ENCODE data around the gene DPEP2.
A peak's percentile ranks its signal among the peaks of the same experiment; 100 is the strongest.
"Not testable (repeated sequence)": the region's sequence is repeated elsewhere in the genome, so short reads cannot be mapped to it uniquely, and the experiment has no call there.

The DPEP2 gene

DNA sequence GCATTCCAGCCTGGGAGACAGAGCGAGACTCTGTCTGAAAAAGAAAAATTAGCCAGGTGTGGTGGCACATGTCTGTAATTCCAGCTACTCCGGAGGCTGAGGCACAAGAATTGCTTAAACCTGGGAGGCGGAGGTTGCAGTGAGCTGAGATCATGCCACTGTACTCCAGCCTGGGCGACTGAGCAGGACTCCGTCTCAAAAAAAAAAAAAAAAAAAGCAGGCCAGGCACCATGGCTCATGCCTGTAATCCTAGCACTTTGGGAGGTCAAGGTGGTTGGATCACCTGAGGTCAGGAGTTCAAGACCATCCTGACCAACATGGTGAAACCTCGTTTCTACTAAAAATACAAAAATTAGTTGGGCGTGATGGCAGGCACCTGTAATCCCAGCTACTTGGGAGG is 27.0 kb downstream of the DPEP2 start:
- H3K27ac Mint-ChIP-seq; H3K36me3 Mint-ChIP-seq (ENCODE audit: low read depth); H3K27me3 Mint-ChIP-seq; H3K4me3 Mint-ChIP-seq; H3K9me3 Mint-ChIP-seq: not testable (repeated sequence)
- peaks cover 16% of the 10 kb centered on the region for H3K4me1 Mint-ChIP-seq (ENCODE audit: low read depth)

DNA sequence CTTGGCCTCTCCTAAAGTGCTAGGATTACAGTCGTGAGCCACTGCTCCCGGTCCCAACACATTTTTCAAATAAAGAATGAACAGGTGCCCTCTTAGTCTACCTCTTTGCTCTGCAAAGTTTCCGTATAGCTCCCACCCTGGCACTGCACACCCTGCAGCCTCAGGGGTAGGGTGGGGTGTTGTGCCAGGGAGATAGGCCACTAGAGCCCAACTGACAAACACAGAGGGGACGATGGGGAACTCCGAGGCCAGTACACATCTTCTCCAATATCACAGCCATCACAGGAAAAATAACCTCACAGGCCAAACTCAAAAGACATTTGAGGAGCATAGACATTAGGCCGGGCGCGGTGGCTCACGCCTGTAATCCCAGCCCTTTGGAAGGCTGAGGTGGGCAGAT is 28.2 kb downstream of the DPEP2 start:
- Mint-ChIP-seq H3K27me3 (no peaks in the 10 kb centered on the region), H3K36me3 (ENCODE audit: low read depth) (no peaks in the 10 kb centered on the region), H3K4me1 (ENCODE audit: low read depth) (peaks cover 25% of the 10 kb centered on the region), H3K27ac (no peak overlapping the region), H3K4me3 (no peak overlapping the region), H3K9me3 (no peaks in the 10 kb centered on the region)

DNA sequence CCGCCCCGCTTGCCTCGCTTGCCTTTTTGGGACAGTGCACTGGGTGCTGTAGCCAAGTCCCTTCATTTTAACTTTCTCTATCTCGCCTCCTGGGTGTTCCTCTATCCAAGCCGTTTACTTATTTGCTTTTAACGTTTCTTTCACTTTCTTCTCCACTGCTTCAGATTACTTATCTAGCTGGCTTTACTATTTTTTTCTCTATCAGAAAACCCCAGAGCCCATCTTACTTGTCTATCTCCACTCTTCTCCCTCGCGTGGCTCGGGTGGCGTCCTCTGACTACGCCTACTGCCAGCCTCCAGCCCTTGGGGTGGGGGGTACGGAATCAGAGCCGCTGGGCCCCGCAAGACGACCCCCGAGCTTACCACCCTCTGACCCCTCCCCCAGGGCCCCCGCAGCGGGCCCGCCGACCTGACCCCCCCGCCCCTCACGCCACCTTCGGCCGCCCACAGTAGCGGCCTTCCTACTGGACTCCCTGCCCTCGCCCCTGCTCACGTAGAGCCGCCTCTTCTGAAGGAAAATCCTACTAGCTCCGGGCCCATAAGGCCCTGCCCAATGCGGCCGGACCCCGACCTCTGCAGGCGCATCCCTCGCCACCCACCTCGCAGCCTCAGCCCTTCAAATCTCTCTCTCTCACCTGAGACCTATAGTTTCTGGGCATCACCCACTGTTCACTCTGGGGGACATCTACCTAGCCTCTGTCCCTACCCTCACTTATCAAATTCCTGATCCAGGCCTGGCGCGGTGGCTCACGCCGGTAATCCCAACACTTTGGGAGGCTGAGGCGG is 29.8 kb downstream of the DPEP2 start:
- H3K36me3 Mint-ChIP-seq (ENCODE audit: low read depth), result peaks cover 4% of the 10 kb centered on the region
- peak overlapping the region; percentile 94 for H3K27ac Mint-ChIP-seq
- peak overlapping the region; percentile 98 for H3K4me3 Mint-ChIP-seq
- no peaks in the 10 kb centered on the region for H3K27me3 Mint-ChIP-seq
- no peaks in the 10 kb centered on the region for H3K9me3 Mint-ChIP-seq
- peaks cover 25% of the 10 kb centered on the region for H3K4me1 Mint-ChIP-seq (ENCODE audit: low read depth)

DNA sequence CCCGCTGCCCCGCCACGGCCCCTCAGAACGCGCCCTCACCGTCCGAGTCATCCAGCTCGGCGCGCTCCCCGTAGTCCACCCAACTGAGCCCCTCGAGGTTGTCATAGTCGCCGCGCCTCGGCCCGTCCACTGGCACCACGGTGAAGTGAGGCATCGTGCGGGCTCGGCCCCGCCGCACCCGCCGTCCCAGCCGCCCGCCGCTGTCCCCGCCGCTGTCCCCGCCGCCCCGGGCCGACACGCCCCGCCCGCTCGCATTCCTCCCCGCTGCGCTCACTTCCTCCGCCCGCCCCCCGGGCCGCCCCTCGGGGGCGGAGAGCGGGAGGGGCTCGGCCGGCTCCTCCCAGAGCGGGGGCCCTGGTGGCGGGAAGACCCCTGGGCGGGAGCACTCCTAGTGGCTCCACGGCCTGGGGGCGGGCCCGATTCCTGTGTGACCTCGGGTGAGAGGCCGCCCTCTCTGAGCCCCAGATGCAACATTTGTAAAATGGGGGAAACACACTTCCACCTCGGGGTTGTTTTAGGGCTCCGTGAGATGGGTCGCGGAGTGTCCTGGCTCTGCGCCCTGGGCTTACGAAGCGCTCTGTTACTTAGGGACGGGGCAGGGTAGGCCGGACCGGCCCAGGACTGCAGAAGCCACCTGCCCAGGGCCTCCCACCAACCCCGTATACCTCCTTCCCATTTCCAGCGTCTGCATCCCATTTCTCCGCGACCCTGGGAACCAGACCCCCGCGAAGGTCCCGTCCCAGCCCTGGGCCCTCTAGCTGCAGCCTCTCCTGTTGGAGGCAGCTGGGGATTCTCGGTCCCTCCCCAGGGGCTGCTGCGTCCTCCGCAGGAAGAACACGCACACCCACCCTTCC is 30.7 kb downstream of the DPEP2 start, which contains the start of gene SLC12A4:
Gene SLC12A4 (minus strand): TSS at position 238 of the 854 bp plus-strand sequence. CDS start 84 bp downstream, at position 154.
- Mint-ChIP-seq H3K36me3 (ENCODE audit: low read depth) (peaks cover 4% of the 10 kb centered on the region), H3K4me3 (peak within 1 kb of the TSS; percentile 98), H3K27me3 (no peaks in the 10 kb centered on the region), H3K27ac (peak within 1 kb of the TSS; percentile 94), H3K4me1 (ENCODE audit: low read depth) (peaks cover 25% of the 10 kb centered on the region), H3K9me3 (no peaks in the 10 kb centered on the region)

DNA sequence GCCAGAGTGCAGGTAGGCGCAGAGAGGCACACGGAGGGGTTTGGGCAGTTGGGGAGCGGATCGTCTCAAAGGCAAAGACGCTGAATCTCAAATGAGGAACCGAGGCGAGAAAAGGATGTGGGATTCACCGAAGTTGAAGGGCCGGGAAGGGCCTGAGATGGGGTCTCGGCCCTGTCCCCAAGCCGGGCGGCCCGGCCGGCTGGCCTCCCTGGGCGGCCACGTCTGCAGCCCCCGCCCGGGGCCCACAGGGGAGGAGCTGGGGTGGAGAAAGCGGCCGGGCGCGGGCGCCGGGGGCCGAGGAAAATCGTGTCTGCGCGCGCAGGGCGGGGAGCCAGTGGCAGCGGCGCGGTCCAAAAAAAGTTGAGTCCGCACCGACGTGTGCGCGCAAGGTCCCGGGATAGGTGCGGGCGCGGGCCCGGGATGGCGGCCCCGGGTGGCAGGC is 31.3 kb downstream of the DPEP2 start:
- peak overlapping the region; percentile 98 for H3K4me3 Mint-ChIP-seq
- H3K4me1 Mint-ChIP-seq (ENCODE audit: low read depth), result peaks cover 25% of the 10 kb centered on the region
- H3K36me3 Mint-ChIP-seq (ENCODE audit: low read depth), result peaks cover 4% of the 10 kb centered on the region
- no peaks in the 10 kb centered on the region for H3K27me3 Mint-ChIP-seq
- peak overlapping the region; percentile 94 for H3K27ac Mint-ChIP-seq
- H3K9me3 Mint-ChIP-seq, result no peaks in the 10 kb centered on the region

DNA sequence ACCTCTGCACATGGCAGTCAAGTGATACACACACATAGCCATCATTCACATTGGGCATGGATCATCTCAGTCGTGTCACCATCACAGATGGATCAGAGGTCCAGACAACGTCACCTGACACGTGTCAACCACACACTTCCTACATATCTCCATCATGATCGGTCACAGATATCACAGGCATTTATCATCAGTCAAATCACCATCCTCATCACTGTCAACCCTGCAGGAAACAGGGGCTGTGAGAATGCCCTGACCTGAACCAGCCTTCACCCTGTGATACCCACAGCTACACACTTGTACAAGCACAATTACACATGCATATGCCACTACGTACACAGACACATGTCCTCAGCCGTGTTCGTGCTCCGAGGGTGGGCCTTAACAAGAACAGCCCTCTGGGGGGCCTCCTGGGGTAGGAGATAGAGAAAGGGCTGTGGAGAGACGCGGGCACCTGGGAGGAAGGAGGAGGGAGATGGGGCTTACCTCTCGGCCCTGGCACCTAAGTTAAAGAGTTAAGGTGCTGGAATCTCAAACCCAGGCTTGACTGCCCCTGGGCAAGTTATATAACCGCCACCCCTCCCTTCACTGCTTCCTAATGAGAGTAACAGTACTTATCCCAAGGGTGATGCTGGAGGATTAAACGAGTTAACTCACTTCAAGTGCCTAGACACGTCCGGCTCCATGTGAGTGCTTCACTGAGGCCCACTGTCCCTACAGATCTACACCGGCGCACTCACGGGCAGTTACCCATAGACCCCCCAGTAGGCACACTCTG is 31.9 kb downstream of the DPEP2 start:
- H3K9me3 Mint-ChIP-seq, result no peaks in the 10 kb centered on the region
- peak overlapping the region; percentile 98 for H3K4me3 Mint-ChIP-seq
- peaks cover 4% of the 10 kb centered on the region for H3K36me3 Mint-ChIP-seq (ENCODE audit: low read depth)
- H3K4me1 Mint-ChIP-seq (ENCODE audit: low read depth), result peaks cover 25% of the 10 kb centered on the region
- peak overlapping the region; percentile 94 for H3K27ac Mint-ChIP-seq
- no peaks in the 10 kb centered on the region for H3K27me3 Mint-ChIP-seq

DNA sequence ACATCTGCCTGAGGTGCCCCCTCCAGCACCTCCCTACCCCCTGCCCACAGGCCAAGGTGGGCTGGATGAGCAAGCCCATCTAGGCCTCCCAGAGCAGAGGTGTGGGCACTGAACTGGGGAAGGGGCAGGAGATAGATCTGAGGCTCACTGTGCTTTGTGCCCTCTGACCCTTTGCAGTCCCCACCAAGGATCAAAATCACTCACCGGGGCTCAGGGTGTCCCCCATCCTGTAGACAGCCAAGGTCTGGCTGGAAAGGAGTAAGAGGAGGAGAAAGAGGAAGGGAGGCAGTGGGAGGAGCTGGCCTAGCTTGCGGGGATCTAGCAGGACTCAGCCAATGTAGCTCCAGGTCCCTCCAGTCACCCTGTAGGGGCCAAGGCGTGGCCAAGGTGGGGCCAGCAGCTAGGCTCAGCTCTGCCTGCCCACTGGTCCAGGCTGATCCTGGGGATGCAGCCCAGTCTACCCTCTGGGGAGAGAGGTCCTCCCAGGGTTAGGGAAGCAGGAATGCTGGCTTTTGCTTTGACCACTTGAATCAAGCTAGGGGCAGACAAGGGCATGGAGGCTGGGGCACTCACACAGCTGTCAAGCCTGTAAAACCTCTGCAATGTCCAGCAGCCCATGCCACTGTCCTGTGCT is 32.6 kb downstream of the DPEP2 start:
- peaks cover 25% of the 10 kb centered on the region for H3K4me1 Mint-ChIP-seq (ENCODE audit: low read depth)
- no peak overlapping the region for H3K27ac Mint-ChIP-seq
- H3K4me3 Mint-ChIP-seq, result peak overlapping the region; percentile 98
- H3K9me3 Mint-ChIP-seq, result no peaks in the 10 kb centered on the region
- peaks cover 4% of the 10 kb centered on the region for H3K36me3 Mint-ChIP-seq (ENCODE audit: low read depth)
- H3K27me3 Mint-ChIP-seq, result no peaks in the 10 kb centered on the region

DNA sequence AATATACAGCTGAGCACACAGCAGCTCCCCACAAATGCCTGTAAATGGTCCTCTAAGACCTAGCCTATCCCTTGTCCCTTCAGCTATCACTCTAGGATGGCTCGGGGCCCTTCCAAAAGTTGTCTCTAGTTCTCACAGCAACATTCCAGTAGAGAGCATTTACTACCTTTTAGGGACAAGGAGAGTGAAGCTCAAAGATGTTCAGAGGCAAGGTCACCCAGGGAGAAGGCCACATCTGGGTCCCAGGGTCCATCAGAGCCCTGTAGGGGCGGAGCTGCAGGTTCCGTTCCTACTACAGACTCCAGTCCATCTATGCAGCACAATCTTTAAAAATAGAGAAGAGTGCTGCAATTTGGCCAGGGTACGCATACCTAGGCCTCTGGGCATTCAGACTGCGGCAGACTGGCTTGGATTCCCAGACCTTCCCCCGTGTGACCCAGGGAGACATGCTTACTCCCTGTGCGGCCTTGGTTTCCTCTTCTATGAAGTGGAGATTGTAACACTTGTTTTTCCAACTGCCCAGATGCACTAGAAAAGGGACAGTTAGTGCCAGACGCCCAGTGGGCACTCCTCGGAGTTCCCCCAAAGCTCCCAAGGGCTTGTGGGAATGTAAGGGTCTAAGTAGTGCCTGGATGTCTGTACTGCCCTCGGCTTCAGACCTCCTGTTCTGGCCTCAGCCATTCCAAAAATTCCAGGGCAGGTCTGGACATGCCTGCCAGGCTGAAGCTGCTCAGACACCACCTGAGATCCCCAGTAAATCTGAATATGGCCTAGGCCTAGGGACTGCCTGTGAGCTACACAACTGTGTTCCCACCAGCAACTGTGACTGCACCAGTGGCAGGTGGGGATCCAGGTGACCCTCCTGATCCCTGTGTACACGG is 33.4 kb downstream of the DPEP2 start:
- peaks cover 7% of the 10 kb centered on the region for H3K36me3 Mint-ChIP-seq (ENCODE audit: low read depth)
- H3K27me3 Mint-ChIP-seq, result no peaks in the 10 kb centered on the region
- peaks cover 25% of the 10 kb centered on the region for H3K4me1 Mint-ChIP-seq (ENCODE audit: low read depth)
- no peak overlapping the region for H3K4me3 Mint-ChIP-seq
- H3K9me3 Mint-ChIP-seq, result no peaks in the 10 kb centered on the region
- no peak overlapping the region for H3K27ac Mint-ChIP-seq

DNA sequence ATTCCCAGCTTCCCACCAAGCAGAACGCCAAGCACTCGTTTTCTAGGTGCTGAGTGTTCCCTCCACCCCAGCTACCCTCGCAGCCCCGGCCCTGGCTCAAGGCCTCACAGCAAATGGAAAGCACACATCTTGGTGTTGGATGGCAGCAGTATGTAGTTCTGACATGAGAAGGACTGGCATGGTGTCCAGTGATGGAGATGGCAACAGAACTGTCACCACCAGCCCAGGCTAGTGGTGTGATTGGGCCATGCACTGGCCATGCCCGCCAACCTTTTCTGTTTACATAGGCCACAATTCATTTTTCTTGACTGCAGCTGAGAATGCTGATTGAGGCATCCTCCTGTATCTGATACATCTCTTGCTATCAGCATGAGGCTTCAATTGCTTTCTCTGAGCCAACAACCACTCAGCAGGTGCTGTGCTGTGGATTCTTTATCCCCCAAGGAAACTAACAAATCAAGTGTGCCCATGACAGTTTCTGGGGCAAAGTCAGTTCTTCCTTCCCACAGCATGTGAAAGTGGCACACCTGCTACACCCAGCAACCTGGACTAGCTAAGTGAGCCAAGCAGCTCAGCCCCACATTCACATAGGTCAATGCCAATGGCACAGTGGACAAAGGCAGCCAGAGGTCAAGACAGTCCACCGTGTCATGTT is 34.7 kb downstream of the DPEP2 start:
- Mint-ChIP-seq H3K4me3 (no peak overlapping the region), H3K27me3 (no peaks in the 10 kb centered on the region), H3K9me3 (no peaks in the 10 kb centered on the region), H3K36me3 (ENCODE audit: low read depth) (peaks cover 9% of the 10 kb centered on the region), H3K4me1 (ENCODE audit: low read depth) (peaks cover 24% of the 10 kb centered on the region), H3K27ac (no peak overlapping the region)

DNA sequence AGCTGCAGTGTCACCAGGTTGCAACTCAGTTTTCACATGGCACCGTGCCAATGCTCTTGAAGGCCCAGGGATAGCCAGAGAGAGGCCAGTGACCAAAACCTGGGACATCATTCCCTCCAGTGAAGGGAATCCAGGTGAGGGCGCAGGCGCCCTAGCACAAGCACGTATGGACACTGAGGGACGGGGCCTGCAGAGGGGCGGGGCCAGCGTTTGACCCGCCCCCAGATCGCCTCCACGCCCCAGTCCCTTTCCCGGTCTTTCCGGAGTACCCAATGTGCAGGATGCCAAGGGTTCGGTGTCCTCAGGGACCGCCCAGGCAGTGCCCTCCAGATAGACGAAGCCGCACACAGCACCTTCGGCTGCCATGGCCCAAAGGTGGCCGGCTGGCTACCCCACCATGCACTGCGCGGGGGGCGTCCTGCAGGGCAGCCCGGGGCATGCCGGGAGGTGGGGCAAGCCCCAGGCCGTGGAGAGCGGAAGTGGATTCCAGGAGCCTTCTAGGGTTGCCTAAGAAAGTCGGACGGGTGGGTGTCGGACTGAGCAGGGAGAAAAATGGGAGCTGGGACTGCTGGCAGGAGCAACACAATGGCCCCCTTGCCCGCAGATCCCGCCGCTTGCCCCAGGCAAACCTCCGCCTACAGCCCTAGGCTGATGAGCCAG is 35.5 kb downstream of the DPEP2 start:
- Mint-ChIP-seq H3K27me3 (no peaks in the 10 kb centered on the region), H3K9me3 (no peaks in the 10 kb centered on the region), H3K27ac (no peak overlapping the region), H3K4me1 (ENCODE audit: low read depth) (peaks cover 17% of the 10 kb centered on the region), H3K4me3 (no peak overlapping the region), H3K36me3 (ENCODE audit: low read depth) (peaks cover 9% of the 10 kb centered on the region)

DNA sequence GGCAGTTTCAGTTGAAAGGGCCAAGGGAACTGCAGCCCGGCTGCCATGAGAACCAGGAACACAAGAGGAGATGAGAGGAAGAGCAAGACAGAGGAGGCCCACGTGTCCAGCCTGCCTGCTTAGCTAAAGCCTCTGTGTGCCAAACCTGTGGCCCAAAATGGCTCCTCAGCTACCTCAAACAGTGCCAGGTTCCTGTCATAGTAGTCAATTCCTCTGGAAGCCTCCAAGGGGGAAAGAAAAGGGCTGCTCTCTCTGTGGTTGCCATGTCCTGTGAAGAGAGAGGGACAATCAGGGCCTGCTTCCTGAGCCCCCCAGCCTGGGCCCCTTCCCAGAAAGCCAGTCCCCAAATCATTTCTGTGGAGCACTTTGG is 36.0 kb downstream of the DPEP2 start:
- Mint-ChIP-seq H3K4me3 (no peak overlapping the region), H3K27ac (no peak overlapping the region), H3K9me3 (no peaks in the 10 kb centered on the region), H3K27me3 (no peaks in the 10 kb centered on the region), H3K4me1 (ENCODE audit: low read depth) (peaks cover 15% of the 10 kb centered on the region), H3K36me3 (ENCODE audit: low read depth) (peaks cover 12% of the 10 kb centered on the region)

DNA sequence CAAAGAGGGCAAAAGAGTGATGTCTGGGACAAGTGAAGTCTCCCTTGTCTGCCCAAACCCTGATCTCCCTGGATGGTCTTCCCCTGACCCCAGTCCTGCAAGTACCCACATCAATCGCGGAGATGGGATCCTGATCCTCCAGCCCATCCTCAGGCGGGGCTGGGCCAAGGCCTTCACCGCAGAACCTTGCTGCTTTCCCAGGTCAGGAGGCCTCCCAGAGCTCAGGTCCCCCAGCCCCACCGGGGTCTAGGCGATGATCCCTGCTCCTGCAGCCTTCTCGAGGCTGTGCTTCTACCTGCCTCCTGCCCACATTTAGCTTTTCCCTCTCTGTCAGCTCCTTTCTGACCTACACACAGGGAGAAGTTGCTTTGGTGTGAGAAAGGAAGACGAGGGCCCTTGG is 37.1 kb downstream of the DPEP2 start:
- H3K27me3 Mint-ChIP-seq, result no peaks in the 10 kb centered on the region
- peaks cover 14% of the 10 kb centered on the region for H3K36me3 Mint-ChIP-seq (ENCODE audit: low read depth)
- peaks cover 7% of the 10 kb centered on the region for H3K4me1 Mint-ChIP-seq (ENCODE audit: low read depth)
- H3K27ac Mint-ChIP-seq, result no peak overlapping the region
- no peaks in the 10 kb centered on the region for H3K9me3 Mint-ChIP-seq
- no peak overlapping the region for H3K4me3 Mint-ChIP-seq

DNA sequence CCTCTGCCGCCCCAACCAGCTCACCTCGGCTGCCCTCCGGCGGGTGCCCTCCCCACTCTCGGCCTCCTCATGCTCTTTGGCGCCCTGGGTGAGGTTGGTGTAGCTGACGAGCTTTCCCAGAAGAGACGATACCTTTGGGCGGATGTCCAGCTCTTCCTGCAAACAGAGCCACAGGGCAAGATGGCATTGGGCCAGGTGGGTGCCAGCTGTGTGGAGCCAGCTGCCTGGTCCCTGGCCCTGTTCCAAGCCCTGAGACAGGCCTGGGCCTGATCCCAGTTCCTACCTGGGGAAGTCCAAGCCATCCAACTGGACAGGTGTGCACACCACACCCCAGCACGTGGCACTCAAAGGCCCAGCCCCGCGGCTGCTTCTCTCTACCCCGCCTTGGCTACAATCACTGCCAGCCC is 37.7 kb downstream of the DPEP2 start:
- H3K27me3 Mint-ChIP-seq, result no peaks in the 10 kb centered on the region
- peaks cover 2% of the 10 kb centered on the region for H3K4me1 Mint-ChIP-seq (ENCODE audit: low read depth)
- H3K36me3 Mint-ChIP-seq (ENCODE audit: low read depth), result peaks cover 14% of the 10 kb centered on the region
- no peak overlapping the region for H3K4me3 Mint-ChIP-seq
- no peak overlapping the region for H3K27ac Mint-ChIP-seq
- no peaks in the 10 kb centered on the region for H3K9me3 Mint-ChIP-seq
